ENCODE measurements around the gene CXXC5.

Gene CXXC5

DNA sequence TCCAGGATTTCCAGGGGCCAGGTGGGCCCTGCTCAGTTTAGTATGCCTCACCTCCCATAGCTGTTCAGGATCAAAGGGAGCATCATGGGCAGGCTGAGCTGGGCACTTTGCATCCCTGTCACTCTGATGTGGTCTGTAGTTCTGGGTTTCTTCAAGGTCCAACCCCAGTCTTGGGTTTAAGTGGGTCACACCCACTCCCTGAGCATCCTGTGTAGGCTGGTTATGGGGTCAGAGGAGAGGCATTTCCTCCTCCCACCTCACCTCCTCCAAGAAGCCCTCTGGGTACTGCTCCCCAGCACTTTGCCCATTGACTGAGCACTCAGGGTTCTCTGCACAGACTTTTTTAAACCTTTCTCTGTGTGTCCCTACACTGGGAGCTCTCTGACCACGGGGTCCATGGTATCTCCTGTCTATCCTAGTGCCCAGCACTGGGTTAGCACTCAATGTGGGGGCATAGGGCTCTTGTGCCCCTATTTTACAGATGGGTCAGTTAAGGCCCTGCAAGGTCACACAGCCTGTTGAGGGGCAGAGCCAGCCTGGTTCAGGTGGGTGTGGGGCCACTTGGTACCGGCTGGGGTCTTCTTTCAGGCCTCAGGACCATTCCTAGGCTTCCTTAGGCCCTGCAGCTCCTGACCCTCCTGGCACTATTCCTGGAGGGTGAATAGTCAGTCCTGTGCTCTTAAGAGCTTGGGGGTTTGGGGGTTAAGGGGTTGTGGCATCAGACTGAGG lies 19.0 kb downstream of the CXXC5 start:
- no peak for DNase-seq

DNA sequence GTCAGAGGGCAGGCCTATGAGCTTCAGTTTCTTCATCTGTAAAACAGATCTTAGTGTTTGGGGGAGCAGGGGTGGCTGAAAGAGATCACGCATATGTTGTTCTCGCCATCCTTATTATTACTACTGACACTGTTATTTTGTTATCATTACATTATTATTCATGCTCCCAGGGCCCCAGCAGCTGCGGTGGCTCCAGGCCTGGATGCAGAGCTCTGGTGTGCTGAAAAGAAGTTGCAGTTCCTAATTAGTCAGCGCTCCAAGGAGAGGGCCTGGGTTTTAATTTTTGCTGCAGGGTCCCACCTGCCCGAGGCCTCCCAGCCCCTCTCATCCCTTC lies 19.5 kb downstream of the CXXC5 start:
- no peak for DNase-seq

DNA sequence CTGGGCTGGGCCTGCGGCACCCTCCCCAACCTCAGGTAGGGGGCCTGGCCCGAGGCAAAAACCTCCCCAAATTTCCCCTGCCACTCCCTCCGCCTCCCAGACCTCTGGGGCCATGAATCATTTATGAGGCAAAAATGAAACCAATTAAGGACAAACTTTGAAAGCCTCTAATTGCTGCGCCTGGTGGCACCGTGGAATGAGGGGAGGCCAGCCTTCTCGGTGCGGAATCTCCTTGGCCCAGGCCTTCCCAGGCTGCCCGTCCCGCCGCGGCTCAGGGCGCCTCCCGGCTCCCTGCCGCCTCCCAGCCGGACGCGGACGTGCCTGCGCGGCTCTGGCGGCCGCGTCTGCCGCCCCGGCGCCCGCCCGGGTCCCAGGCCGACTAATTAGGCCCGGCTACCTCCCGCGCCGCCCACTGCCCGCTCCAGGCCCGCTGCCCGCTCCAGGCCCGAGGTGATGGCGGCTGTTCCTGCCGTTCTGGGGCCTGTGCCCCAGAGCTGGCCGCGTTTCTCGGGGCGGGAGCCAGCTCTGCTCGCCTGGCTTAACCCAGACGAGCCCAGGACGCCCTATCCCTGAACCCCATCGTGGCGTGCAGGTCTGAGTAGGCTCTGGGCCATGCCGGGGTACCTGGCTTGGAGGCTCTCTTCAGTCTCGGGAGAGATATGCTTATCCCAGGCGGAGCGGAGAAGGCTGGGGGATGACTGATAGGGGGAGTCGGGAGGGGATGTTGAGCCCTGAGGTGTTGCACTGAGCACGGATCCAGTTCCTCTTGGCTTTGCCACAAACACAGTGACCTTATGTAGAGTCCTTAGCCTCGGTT lies 20.1 kb downstream of the CXXC5 start:
- no peak for DNase-seq

DNA sequence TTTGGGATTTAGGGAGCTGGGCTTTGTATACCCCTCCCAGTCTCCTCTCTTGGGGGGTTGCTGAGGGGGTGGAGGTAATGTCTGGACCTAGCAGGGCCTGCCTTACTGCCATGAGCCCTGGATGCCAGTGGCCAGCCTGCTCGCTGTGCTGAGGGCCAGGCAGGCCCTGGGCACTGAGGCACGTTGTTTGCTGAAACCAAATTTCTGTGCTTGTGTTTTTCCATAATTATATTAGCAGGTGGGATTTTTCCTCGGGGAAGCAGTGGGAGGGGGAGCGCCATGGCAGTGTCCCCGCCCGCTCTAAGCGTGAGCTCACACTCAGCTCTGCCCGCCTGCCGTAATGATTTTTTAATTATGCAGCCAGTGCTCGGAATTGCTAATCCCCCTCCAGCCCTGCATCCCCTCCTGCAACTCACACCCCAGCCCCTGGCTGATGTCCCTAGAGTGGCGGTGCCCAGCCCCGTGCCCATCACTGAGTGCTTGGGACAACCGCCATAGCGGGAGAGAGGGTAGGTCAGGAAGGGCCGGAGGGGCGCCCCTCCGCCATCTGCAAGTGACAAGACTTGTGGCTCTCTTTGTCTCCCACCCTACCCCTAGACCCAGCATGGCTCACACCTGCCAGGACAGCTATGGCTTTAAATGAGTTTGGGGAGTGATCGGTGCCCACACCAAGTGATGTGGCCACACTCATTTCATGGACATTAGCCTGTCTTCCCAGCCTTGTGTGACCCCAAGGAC lies 20.9 kb downstream of the CXXC5 start:
- DNase-seq = peak; percentile 65

GRCh38 chr5:139669662-139670368 lies 21.7 kb downstream of the CXXC5 start:
- DNase-seq = peak; percentile 56

DNA sequence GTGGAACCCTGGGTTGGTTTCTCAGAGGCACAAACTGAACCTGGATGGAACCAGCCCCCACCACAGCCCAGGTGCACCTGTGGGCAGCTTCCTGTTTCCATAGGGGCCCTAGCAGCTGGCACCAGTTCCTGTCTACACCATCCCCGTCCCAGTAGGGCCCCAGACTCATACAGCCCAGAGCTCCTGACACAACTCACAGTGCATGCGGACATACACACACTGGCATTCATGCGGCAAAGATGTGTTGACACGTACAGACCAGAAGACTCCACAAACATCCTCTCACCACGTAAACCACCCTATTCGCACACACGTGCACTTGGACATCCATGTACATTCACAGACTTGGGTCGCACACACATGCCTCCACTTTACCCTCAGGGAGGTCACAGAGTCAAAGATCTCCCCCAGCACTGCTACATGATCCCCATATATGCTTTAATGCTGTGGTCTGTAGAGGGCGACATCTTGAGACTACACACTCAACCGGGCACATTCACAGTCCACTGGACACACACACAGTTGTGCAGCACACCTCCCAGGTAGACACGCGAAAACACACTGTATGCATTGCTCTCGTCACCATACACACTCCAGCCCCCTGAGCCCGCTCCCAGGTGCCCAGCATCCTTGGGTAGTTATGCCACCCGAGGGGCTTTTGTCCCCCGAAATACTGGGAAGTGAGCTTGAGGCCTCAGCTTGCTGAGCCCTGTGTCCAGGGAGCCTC lies 22.4 kb downstream of the CXXC5 start:
- peak; percentile 78 for DNase-seq

- DNase-seq = no peak
Measured at GRCh38 chr5:139671096-139671841, 23.1 kb downstream of the CXXC5 start.

- no peak for DNase-seq
Measured at GRCh38 chr5:139675213-139675612, 27.1 kb downstream of the CXXC5 start.

DNA sequence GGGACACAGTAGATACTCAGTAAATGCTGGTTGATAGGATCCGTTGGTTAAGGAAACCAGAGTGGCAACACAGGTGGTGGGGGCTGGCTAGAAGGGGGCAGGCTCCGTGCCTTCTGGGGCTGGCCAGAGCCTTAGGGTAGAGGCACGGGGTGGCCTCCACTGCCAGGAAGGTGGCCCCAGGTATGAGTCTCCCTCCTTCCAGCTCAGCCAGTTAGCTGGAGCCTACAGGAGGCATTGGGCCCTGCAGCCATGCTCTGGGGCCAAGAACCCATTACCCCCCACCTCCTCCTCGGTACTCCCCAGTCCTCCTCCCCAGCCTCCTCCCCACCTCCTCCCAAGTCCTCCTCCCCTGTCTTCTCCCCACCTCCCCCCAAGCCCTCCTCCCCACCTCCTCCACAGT lies 27.7 kb downstream of the CXXC5 start:
- no peak for DNase-seq

GRCh38 chr5:139676406-139676805 lies 28.3 kb downstream of the CXXC5 start:
- no peak for DNase-seq

DNA sequence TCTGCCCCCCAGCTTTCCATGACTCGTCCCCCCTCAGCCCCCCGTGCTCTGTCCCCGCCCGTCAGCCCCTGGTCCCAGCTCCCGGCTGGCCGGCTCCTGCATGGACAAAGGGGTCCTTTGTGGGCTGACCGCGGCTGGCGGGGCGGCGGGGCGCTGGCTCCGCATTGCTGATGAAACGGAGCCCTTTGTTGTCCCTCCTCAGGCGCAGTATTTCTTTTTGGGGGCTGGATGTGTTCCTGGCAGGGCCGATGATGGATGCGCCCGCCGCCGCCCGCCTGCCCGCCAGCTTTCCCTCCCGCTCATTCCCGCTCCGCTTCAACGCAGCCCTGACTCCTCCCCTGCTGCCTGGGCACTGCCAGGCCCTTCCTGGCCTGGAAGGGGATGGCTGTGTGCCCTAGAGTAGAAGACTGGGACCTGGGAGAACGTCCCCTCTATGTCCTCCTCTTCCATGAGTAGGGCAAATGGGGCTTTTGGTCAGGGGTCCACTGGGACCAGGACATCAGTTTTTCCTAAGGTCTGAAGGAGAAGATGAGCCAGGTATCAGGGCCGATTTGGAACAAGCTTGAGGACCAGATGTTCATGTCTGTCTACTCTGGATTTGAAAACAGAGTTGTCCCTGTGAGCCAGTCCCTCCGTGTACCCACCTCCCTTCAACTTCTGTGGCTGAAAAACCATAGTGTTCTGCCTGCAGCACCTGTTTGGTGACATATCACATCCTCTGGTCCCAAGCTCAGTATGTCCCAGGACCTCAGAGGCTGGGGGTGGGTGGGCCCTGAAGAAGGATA lies 29.0 kb downstream of the CXXC5 start:
- no peak for DNase-seq

GRCh38 chr5:139677736-139678613 lies 29.8 kb downstream of the CXXC5 start:
- no peak for DNase-seq

- DNase-seq = no peak
Measured at GRCh38 chr5:139678751-139679750, 30.9 kb downstream of the CXXC5 start.

DNA sequence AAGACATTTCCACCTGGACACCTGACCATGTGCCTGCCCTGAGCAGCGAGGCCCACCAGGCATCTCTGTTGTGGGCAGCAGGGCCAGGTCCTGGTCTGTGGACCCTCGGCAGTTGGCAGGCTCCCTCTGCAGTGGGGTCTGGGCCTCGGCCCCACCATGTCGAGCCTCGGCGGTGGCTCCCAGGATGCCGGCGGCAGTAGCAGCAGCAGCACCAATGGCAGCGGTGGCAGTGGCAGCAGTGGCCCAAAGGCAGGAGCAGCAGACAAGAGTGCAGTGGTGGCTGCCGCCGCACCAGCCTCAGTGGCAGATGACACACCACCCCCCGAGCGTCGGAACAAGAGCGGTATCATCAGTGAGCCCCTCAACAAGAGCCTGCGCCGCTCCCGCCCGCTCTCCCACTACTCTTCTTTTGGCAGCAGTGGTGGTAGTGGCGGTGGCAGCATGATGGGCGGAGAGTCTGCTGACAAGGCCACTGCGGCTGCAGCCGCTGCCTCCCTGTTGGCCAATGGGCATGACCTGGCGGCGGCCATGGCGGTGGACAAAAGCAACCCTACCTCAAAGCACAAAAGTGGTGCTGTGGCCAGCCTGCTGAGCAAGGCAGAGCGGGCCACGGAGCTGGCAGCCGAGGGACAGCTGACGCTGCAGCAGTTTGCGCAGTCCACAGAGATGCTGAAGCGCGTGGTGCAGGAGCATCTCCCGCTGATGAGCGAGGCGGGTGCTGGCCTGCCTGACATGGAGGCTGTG lies 32.4 kb downstream of the CXXC5 start:
- no peak for DNase-seq

GRCh38 chr5:139681112-139681458 lies 32.9 kb downstream of the CXXC5 start:
- no peak for DNase-seq

- DNase-seq = no peak
Measured at GRCh38 chr5:139681466-139681865, 33.3 kb downstream of the CXXC5 start.

DNA sequence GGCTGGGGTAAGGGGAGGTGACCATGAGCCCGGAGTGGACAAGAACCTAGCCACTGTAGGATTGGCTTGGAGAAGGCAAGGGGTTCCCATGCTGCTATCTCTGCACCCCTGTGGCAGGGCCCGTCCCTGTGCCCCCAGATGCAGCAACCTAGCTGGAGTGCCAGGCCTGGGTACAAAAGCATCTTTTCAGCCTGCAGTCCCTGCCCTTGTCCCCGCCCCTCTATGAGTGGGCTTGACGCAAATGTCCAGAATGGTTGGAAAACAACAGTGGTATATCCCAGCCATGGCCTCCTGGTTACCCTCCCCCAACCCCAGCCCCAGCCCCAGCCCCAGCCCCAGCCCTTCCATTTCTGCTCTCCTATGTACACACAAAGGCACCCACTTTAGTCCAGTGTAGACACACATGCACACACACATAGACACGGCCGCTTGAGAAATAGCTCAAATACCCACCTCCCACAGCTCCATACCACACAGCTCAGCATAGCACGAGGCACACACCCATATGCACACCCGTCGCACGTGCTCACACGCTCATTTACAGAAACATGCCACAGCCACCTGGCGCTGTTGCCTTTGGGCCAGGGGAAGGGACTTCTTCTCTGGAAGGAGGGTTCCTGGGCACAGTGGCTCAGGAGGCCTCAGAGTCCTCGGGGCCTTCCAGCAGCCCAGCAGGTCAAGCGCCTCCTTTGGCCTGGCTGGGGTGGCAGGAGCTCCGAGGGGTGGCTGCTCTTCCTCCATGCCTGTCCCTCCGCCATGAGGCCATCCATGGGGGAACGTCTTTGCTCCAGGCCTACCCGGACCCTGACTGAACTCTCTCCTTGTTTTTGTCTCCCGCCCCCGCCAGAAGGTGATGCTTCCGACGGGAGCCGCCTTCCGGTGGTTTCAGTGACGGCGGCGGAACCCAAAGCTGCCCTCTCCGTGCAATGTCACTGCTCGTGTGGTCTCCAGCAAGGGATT lies 34.1 kb downstream of the CXXC5 start:
- DNase-seq = no peak

Data from COR-L47 (cell line).